ENCODE measurements around the gene CALHM2. TPM values are rescaled to one million over a fixed set of nuclear protein-coding genes. Genes with fewer than 3 reads are reported as not detected.
A peak's percentile ranks its signal among the peaks of the same experiment; 100 is the strongest.
"Not testable (repeated sequence)": the region's sequence is repeated elsewhere in the genome, so short reads cannot be mapped to it uniquely, and the experiment has no call there.

CALHM2 gene
- total and polyA plus RNA-seq, 2 experiments from 2014 or later, result 3.2 to 7.9 TPM

DNA sequence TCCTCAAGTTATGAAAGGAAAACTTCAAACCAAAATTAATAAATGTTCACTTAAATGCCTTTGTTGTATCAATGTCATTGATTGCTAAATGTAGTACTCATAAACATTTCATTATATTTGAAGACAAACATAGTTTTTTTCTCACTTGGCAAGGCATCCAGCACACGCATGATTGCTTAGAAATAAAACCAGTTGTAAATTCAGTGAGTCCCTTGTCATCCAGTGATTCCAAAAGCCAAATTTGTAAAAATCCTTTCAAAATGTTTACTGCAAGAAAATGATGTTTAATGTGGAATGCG is 35.2 kb upstream of the CALHM2 start:
- no peaks in the 10 kb centered on the region for H3K27me3 ChIP-seq
- H3K79me2 ChIP-seq, result no peaks in the 10 kb centered on the region
- H3K27ac ChIP-seq, result no peak overlapping the region
- H3K36me3 ChIP-seq (replicated peaks; ENCODE audit: insufficient read depth, low read depth), result no peaks in the 10 kb centered on the region
- H3K9me2 ChIP-seq (replicated peaks; ENCODE audit: insufficient read depth), result no peaks in the 10 kb centered on the region
- DNase-seq (ENCODE audit: low spot score), result no peak
- H4K20me1 ChIP-seq (ENCODE audit: insufficient read depth, poor library complexity, severe bottlenecking), result no peaks in the 10 kb centered on the region
- H2AFZ ChIP-seq, result no peak overlapping the region
- H3K9me3 ChIP-seq (ENCODE audit: low read depth), result no peaks in the 10 kb centered on the region
- TF ChIP-seq EZH2phosphoT487 (IDR thresholded peaks at IDR 0.05; ENCODE audit: low read depth, severe bottlenecking, unreplicated experiment) (no peak), EZH2 (IDR thresholded peaks at IDR 0.05; ENCODE audit: borderline replicate concordance) (no peak)
- TF ChIP-seq, protein P1, sequence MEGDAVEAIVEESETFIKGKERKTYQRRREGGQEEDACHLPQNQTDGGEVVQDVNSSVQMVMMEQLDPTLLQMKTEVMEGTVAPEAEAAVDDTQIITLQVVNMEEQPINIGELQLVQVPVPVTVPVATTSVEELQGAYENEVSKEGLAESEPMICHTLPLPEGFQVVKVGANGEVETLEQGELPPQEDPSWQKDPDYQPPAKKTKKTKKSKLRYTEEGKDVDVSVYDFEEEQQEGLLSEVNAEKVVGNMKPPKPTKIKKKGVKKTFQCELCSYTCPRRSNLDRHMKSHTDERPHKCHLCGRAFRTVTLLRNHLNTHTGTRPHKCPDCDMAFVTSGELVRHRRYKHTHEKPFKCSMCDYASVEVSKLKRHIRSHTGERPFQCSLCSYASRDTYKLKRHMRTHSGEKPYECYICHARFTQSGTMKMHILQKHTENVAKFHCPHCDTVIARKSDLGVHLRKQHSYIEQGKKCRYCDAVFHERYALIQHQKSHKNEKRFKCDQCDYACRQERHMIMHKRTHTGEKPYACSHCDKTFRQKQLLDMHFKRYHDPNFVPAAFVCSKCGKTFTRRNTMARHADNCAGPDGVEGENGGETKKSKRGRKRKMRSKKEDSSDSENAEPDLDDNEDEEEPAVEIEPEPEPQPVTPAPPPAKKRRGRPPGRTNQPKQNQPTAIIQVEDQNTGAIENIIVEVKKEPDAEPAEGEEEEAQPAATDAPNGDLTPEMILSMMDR (IDR thresholded peaks at IDR 0.05; ENCODE audit: poor library complexity), result no peak
- H3K4me2 ChIP-seq, result no peak overlapping the region
- WGBS (ENCODE audit: low lambda C conversion rate, missing lambda C conversion rate), result 81% methylated on average over 2 of the region's 2 CpGs
- no peak overlapping the region for H3K4me3 ChIP-seq
- H3K4me1 ChIP-seq (ENCODE audit: insufficient read depth), result peaks cover 11% of the 10 kb centered on the region

DNA sequence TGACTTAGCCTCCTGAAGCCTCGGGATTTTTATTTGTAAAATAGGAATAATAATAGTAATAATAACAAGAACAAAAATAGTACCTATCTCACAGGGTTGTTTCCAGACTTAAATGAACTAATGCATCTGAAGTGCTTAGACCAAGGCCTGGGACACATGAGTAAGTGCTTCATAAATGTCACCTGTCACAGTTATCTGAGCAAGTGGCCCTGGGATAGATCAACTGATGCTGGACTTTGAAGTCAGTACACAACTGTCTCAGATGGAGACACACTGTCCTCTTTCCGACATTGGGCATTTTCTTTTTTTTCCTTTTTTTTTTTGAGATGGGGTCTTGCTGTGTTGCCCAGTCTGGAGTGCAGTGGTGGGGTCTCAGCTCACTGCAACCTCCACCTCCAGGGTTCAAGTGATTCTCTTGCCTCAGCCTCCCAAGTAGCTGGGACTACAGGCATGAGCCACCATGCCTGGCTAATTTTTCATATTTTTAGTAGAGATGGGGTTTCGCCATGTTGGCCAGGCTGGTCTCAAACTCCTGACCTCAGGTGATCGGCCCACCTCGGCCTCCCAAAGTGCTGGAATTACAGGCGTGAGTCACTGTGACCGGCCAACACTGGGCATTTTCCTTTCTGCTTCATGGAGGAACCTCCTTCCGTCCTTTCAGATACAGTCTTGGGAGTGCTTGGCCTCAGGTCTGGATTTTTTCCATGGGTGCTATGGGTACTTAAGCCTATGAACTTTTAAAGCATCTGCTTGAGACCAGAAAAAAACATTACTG is 34.7 kb upstream of the CALHM2 start:
- H4K20me1 ChIP-seq (ENCODE audit: insufficient read depth, poor library complexity, severe bottlenecking); H2AFZ ChIP-seq; H3K9me2 ChIP-seq (replicated peaks; ENCODE audit: insufficient read depth); H3K27ac ChIP-seq; H3K36me3 ChIP-seq (replicated peaks; ENCODE audit: insufficient read depth, low read depth); H3K9me3 ChIP-seq (ENCODE audit: low read depth); H3K79me2 ChIP-seq; H3K4me2 ChIP-seq; H3K4me3 ChIP-seq; H3K4me1 ChIP-seq (ENCODE audit: insufficient read depth); H3K27me3 ChIP-seq; DNase-seq (ENCODE audit: low spot score): not testable (repeated sequence)
- WGBS (ENCODE audit: low lambda C conversion rate, missing lambda C conversion rate), result 91% methylated on average over 8 of the region's 8 CpGs

DNA sequence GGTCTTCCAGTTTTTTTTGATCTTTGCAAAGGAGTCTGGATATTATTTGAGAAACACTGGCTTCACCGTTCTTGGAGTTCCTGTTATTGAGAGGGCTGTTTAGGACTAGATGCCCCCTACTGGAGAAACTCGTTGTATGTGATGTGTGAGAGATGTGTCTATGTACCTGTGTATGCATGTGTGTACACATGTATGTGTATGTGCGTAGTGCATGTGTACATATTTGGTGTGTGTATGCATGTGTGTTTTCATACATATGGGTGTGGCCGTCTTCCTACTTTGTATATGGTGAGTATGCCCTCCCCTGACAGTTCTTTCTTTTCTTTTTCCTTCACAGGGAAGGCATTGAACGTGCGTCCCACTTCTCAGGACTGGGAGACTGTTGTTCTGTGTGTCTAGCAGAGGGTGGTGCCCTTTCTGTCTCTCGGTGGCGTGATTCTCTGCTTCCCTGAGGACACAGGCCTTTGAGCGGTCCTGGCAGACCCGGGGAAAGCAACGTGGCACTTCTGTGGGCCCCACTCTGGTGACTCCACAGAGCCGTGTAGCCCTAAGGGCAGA is 29.9 kb upstream of the CALHM2 start:
- TF ChIP-seq, protein P1 (IDR thresholded peaks at IDR 0.05; ENCODE audit: poor library complexity), result peak; percentile 49
- TF ChIP-seq EZH2phosphoT487 (IDR thresholded peaks at IDR 0.05; ENCODE audit: low read depth, severe bottlenecking, unreplicated experiment), result no peak
- H4K20me1 ChIP-seq (ENCODE audit: insufficient read depth, poor library complexity, severe bottlenecking), result no peaks in the 10 kb centered on the region
- H3K4me2 ChIP-seq, result no peak overlapping the region
- H3K79me2 ChIP-seq, result no peaks in the 10 kb centered on the region
- no peaks in the 10 kb centered on the region for H3K4me1 ChIP-seq (ENCODE audit: insufficient read depth)
- H3K9me2 ChIP-seq (replicated peaks; ENCODE audit: insufficient read depth), result no peaks in the 10 kb centered on the region
- 64% methylated on average over 12 of the region's 12 CpGs for WGBS (ENCODE audit: low lambda C conversion rate, missing lambda C conversion rate)
- H2AFZ ChIP-seq, result no peak overlapping the region
- H3K4me3 ChIP-seq, result no peak overlapping the region
- H3K27me3 ChIP-seq, result no peaks in the 10 kb centered on the region
- no peaks in the 10 kb centered on the region for H3K36me3 ChIP-seq (replicated peaks; ENCODE audit: insufficient read depth, low read depth)
- H3K27ac ChIP-seq, result no peak overlapping the region
- peak; percentile 74 for DNase-seq (ENCODE audit: low spot score)
- no peaks in the 10 kb centered on the region for H3K9me3 ChIP-seq (ENCODE audit: low read depth)

DNA sequence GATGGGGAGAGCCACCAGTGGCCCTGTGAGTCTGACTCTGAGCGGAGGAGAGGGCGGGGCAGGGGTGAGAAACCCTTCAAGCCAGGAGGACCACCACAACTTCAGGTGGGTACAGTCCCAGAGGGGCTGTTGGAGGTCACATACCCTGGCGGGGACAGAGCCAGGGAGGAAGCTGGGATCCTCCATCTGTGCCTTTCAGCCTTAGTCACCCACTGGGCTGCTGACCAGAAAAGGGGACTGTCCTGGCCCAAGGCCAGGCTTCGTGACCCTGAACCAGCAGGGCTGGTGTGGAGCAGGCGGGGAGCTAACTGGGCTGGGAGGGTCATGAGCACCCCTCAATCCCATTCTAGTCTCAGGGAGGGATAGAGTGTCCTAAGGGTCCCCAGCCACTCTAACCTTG is 28.4 kb upstream of the CALHM2 start:
- H3K36me3 ChIP-seq (replicated peaks; ENCODE audit: insufficient read depth, low read depth), result no peaks in the 10 kb centered on the region
- no peaks in the 10 kb centered on the region for H3K27me3 ChIP-seq
- H3K4me2 ChIP-seq, result no peak overlapping the region
- H3K9me3 ChIP-seq (ENCODE audit: low read depth), result no peaks in the 10 kb centered on the region
- DNase-seq (ENCODE audit: low spot score), result no peak
- TF ChIP-seq, protein P1 (IDR thresholded peaks at IDR 0.05; ENCODE audit: poor library complexity), result no peak
- no peak for TF ChIP-seq EZH2 (IDR thresholded peaks at IDR 0.05; ENCODE audit: borderline replicate concordance)
- no peak for TF ChIP-seq EZH2phosphoT487 (IDR thresholded peaks at IDR 0.05; ENCODE audit: low read depth, severe bottlenecking, unreplicated experiment)
- H4K20me1 ChIP-seq (ENCODE audit: insufficient read depth, poor library complexity, severe bottlenecking), result no peaks in the 10 kb centered on the region
- WGBS (ENCODE audit: low lambda C conversion rate, missing lambda C conversion rate), result 84% methylated on average over 5 of the region's 5 CpGs
- no peaks in the 10 kb centered on the region for H3K79me2 ChIP-seq
- no peaks in the 10 kb centered on the region for H3K4me1 ChIP-seq (ENCODE audit: insufficient read depth)
- H3K4me3 ChIP-seq, result no peak overlapping the region
- no peak overlapping the region for H2AFZ ChIP-seq
- H3K9me2 ChIP-seq (replicated peaks; ENCODE audit: insufficient read depth), result no peaks in the 10 kb centered on the region
- no peak overlapping the region for H3K27ac ChIP-seq
